D341Med (cell line): ENCODE results near the gene FRY.

Experiments
- DNase-seq: peaks from one replicate; pipeline ENCODE4 v3.0.0; 2012; ENCODE audit warnings: low spot score

FRY gene

GRCh38 chr13:32175943-32176342 lies 144.4 kb downstream of the FRY start:
- no peak for DNase-seq

GRCh38 chr13:32176696-32177095 lies 145.1 kb downstream of the FRY start:
- no peak for DNase-seq

GRCh38 chr13:32178763-32179162 lies 147.2 kb downstream of the FRY start:
- DNase-seq = no peak

DNA sequence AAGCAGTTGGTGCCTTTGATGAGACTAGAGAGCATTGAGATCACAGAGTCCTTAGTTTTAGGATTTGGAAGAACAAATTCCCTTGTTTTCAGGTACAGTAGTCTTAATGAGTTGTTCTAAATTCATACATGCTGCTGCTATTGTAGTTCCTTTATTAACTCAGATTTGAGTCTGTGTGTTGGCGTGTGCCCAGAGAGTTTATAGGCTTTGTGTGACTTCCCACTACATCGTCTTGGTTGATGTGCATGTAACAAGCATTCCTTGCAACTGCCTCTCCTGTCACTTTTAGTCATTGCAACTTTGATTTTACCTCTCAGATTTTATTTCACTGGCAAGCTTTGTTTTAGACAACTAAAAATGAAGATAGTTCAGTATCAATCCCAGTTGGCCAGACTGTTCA lies 148.1 kb downstream of the FRY start:
- no peak for DNase-seq

- DNase-seq = no peak
Observed at GRCh38 chr13:32187651-32188050, 156.1 kb downstream of the FRY start.

GRCh38 chr13:32191452-32191998 lies 160.0 kb downstream of the FRY start:
- no peak for DNase-seq

GRCh38 chr13:32195713-32196112 lies 164.1 kb downstream of the FRY start:
- no peak for DNase-seq

- DNase-seq = no peak
Observed at GRCh38 chr13:32199168-32199567, 167.6 kb downstream of the FRY start.

DNA sequence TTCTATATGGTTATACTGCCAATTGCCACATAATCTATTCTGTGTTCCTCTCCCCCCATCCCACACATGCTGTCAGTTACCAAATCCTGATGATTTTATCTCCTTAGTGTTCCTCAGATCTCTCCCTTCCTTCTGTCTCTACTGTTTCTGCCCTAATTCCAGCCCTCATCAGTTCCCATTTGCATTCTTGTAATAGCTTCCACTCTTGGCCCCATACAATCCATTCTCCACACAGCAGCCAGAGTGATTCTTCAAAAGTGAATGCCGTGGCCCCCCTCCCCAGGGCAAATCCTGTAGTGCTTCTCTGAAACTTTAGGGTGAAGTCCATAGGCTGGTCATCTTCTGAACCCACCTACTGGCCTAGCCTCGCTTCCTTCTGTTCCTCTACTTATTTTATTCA lies 169.2 kb downstream of the FRY start:
- no peak for DNase-seq

DNA sequence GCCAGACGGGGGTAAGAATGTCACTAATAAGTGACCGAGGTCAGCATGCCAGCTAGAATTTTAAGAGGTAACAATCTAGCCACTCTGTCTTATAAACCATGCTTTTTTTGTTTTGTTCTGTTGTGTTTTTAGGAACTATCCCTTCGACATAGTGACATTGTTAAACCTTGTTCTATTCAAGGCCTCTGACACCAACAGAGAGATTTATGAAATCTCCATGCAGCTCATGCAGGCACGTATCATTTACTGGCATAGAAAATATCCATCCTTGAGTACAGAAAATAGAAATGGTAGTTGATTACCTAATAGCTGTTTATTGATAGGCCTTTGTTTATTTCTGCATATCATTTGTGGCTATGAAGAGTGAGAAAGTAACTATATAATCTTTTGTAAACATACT lies 170.2 kb downstream of the FRY start:
- DNase-seq = no peak

DNA sequence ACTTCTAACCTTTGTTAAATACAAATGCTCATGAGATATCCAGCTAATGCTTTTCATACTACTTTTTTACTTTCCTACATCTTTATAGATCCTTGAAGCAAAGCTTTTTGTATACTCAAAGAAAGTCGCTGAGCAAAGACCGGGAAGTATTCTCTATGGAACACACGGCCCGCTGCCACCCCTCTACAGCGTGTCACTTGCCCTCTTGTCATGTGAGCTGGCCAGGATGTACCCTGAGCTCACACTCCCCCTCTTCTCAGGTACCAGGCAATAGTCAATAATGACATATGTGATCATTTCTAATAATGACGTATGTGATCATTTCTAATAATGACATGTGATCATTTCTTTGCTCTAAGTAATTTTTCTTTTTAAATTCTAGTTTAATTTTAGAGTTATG lies 170.7 kb downstream of the FRY start:
- DNase-seq = no peak

- no peak for DNase-seq
Observed at GRCh38 chr13:32203221-32203620, 171.6 kb downstream of the FRY start.

- no peak for DNase-seq
Observed at GRCh38 chr13:32203736-32204135, 172.2 kb downstream of the FRY start.

- DNase-seq = no peak
Observed at GRCh38 chr13:32205431-32206096, 174.0 kb downstream of the FRY start.

GRCh38 chr13:32206097-32206740 lies 174.6 kb downstream of the FRY start:
- no peak for DNase-seq

DNA sequence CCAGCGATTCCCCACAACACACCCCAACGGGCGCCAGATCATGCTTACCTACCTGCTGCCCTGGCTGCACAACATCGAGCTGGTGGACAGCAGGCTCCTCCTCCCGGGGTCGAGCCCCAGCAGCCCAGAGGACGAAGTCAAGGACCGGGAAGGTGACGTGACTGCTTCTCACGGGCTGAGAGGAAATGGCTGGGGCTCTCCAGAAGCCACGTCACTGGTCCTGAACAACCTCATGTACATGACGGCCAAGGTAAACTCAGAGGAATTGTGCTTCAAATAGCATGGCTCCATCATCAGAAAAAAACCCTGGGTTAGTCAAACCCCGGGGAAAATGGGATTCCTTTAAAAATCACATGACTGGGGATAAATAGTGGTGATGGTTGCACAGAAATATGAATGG lies 177.3 kb downstream of the FRY start:
- no peak for DNase-seq

- no peak for DNase-seq
Observed at GRCh38 chr13:32209652-32210051, 178.1 kb downstream of the FRY start.

GRCh38 chr13:32210101-32210500 lies 178.5 kb downstream of the FRY start:
- no peak for DNase-seq

DNA sequence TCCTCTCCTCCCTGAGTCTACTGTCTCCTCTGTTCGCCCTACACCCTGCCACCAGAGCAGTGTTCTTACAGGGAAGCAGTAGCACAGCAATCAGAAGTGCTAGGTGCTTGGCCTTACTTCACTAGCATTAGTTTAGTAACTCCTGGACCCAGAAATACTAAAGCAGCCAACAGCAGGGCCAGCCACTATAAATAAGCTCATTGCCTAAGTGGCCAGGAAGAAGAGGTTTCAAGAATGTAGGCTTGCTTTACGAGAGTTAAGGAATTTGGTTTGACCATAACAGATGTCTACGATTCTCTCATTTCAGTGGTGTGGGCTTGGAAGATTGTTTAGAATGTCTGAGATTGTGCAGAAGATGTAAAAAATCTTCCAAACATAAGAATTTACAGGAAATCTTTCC lies 180.2 kb downstream of the FRY start:
- DNase-seq = no peak

DNA sequence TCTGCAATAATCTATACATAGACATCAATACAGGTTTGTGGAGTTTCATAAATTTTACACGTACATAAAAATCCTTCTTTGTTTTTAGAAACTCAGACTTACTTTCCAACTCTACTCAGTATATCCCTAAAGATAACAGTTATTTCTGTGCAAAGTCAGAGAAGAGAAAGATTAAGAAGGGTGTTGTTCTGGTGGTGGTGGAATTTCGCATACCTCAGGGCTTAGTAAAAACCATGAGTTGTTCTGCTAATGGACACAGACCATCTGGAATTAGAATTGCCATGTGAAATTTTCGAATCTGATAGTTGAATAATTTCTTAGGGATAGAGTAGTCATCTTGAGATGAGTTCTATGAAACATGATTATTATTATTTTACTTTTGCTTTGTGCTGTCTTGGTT lies 180.8 kb downstream of the FRY start:
- DNase-seq = no peak

DNA sequence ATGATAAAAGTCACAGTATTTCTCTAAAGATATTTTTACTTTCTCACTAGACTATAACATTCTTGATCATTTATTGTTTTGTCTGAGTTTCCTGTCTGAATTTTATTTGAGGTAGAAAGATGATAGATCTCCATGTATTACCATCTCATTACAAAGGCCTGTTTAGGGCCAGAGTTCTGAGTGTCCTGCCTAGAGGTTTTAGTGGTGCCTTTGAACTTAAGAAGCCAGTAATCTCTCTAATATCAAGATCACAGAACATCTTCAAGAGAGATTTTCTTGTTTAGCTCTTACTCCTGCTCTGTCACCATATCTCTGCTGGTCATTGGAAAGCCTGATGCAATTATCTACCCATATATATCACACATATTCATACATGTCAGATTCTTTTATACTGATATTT lies 182.1 kb downstream of the FRY start:
- DNase-seq = no peak

GRCh38 chr13:32214071-32214470 lies 182.5 kb downstream of the FRY start:
- DNase-seq = no peak

DNA sequence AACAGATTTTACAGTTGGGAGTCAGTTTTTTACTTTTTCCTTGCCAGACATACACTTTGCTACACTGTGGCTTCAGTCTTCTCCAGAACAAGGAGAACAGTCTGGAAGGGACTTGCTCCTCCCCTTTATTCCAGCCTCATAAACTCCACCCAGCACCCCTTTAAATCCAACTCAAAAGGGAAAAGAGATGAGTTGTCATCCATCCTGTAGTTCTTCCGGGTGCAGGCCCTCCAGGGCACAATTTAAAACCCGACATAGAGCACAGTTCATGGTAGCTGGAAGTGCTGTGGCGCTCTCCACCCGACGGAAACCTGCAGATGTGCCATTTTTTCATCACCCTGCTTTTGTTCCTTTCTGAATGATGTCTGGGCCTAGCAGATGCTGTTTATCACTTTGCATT lies 184.7 kb downstream of the FRY start:
- no peak for DNase-seq
